ENCODE results near the gene OSTN.
"Not testable (repeated sequence)": the region's sequence is repeated elsewhere in the genome, so short reads cannot be mapped to it uniquely, and the experiment has no call there.

OSTN gene

GRCh38 chr3:191246630-191247029 lies 47.6 kb downstream of the OSTN start:
- no peaks in the 10 kb centered on the region for H3K9me3 Mint-ChIP-seq
- no peaks in the 10 kb centered on the region for H3K4me1 Mint-ChIP-seq
- peaks cover 2% of the 10 kb centered on the region for H3K27me3 Mint-ChIP-seq
- no peak overlapping the region for H3K4me3 Mint-ChIP-seq
- no peak overlapping the region for H3K27ac Mint-ChIP-seq
- H3K36me3 Mint-ChIP-seq: no peaks in the 10 kb centered on the region

GRCh38 chr3:191253089-191253799 lies 54.2 kb downstream of the OSTN start:
- Mint-ChIP-seq H3K9me3 (no peaks in the 10 kb centered on the region), H3K4me3 (no peak overlapping the region), H3K36me3 (no peaks in the 10 kb centered on the region), H3K4me1 (no peaks in the 10 kb centered on the region), H3K27me3 (no peaks in the 10 kb centered on the region), H3K27ac (no peak overlapping the region)

- Mint-ChIP-seq H3K27ac (no peak overlapping the region), H3K4me3 (no peak overlapping the region), H3K36me3 (no peaks in the 10 kb centered on the region), H3K27me3 (no peaks in the 10 kb centered on the region), H3K9me3 (no peaks in the 10 kb centered on the region), H3K4me1 (no peaks in the 10 kb centered on the region)
Observed at GRCh38 chr3:191254098-191254873, 55.2 kb downstream of the OSTN start.

GRCh38 chr3:191255156-191255555 lies 56.1 kb downstream of the OSTN start:
- no peak overlapping the region for H3K27ac Mint-ChIP-seq
- no peaks in the 10 kb centered on the region for H3K27me3 Mint-ChIP-seq
- H3K4me3 Mint-ChIP-seq: no peak overlapping the region
- H3K36me3 Mint-ChIP-seq: no peaks in the 10 kb centered on the region
- H3K9me3 Mint-ChIP-seq: no peaks in the 10 kb centered on the region
- no peaks in the 10 kb centered on the region for H3K4me1 Mint-ChIP-seq

GRCh38 chr3:191256405-191256804 lies 57.4 kb downstream of the OSTN start:
- no peaks in the 10 kb centered on the region for H3K9me3 Mint-ChIP-seq
- H3K27ac Mint-ChIP-seq: no peak overlapping the region
- H3K36me3 Mint-ChIP-seq: no peaks in the 10 kb centered on the region
- H3K27me3 Mint-ChIP-seq: no peaks in the 10 kb centered on the region
- no peak overlapping the region for H3K4me3 Mint-ChIP-seq
- no peaks in the 10 kb centered on the region for H3K4me1 Mint-ChIP-seq

- Mint-ChIP-seq H3K27ac (no peak overlapping the region), H3K4me1 (no peaks in the 10 kb centered on the region), H3K4me3 (no peak overlapping the region), H3K27me3 (no peaks in the 10 kb centered on the region), H3K9me3 (no peaks in the 10 kb centered on the region), H3K36me3 (no peaks in the 10 kb centered on the region)
Observed at GRCh38 chr3:191257286-191257685, 58.2 kb downstream of the OSTN start.

- no peak overlapping the region for H3K27ac Mint-ChIP-seq
- no peaks in the 10 kb centered on the region for H3K36me3 Mint-ChIP-seq
- H3K27me3 Mint-ChIP-seq: no peaks in the 10 kb centered on the region
- no peak overlapping the region for H3K4me3 Mint-ChIP-seq
- H3K4me1 Mint-ChIP-seq: no peaks in the 10 kb centered on the region
- no peaks in the 10 kb centered on the region for H3K9me3 Mint-ChIP-seq
Observed at GRCh38 chr3:191259486-191259885, 60.4 kb downstream of the OSTN start.

GRCh38 chr3:191260431-191261303 lies 61.6 kb downstream of the OSTN start:
- no peak overlapping the region for H3K27ac Mint-ChIP-seq
- H3K4me1 Mint-ChIP-seq: no peaks in the 10 kb centered on the region
- no peaks in the 10 kb centered on the region for H3K9me3 Mint-ChIP-seq
- no peaks in the 10 kb centered on the region for H3K36me3 Mint-ChIP-seq
- H3K4me3 Mint-ChIP-seq: no peak overlapping the region
- H3K27me3 Mint-ChIP-seq: no peaks in the 10 kb centered on the region

GRCh38 chr3:191261304-191261638 lies 62.2 kb downstream of the OSTN start:
- no peaks in the 10 kb centered on the region for H3K4me1 Mint-ChIP-seq
- H3K27ac Mint-ChIP-seq: no peak overlapping the region

GRCh38 chr3:191262650-191263049 lies 63.6 kb downstream of the OSTN start:
- Mint-ChIP-seq H3K27ac (no peak overlapping the region), H3K27me3 (no peaks in the 10 kb centered on the region), H3K9me3 (no peaks in the 10 kb centered on the region), H3K36me3 (no peaks in the 10 kb centered on the region), H3K4me1 (no peaks in the 10 kb centered on the region), H3K4me3 (no peak overlapping the region)

More at GRCh38 chr3:191261304-191261638, 62.2 kb downstream of the OSTN start:
- H3K27me3 Mint-ChIP-seq: no peaks in the 10 kb centered on the region
- H3K9me3 Mint-ChIP-seq: no peaks in the 10 kb centered on the region
- H3K4me3 Mint-ChIP-seq: no peak overlapping the region
- H3K36me3 Mint-ChIP-seq: no peaks in the 10 kb centered on the region

GRCh38 chr3:191263365-191263764 lies 64.3 kb downstream of the OSTN start:
- Mint-ChIP-seq H3K27me3 (no peaks in the 10 kb centered on the region), H3K4me3 (no peak overlapping the region), H3K9me3 (no peaks in the 10 kb centered on the region), H3K27ac (no peak overlapping the region), H3K4me1 (no peaks in the 10 kb centered on the region), H3K36me3 (no peaks in the 10 kb centered on the region)

- Mint-ChIP-seq H3K4me3 (no peak overlapping the region), H3K27ac (no peak overlapping the region), H3K4me1 (no peaks in the 10 kb centered on the region), H3K36me3 (no peaks in the 10 kb centered on the region), H3K9me3 (no peaks in the 10 kb centered on the region), H3K27me3 (no peaks in the 10 kb centered on the region)
Observed at GRCh38 chr3:191263850-191264249, 64.8 kb downstream of the OSTN start.

- Mint-ChIP-seq H3K9me3 (no peaks in the 10 kb centered on the region), H3K27ac (no peak overlapping the region), H3K4me3 (no peak overlapping the region), H3K27me3 (no peaks in the 10 kb centered on the region), H3K4me1 (no peaks in the 10 kb centered on the region), H3K36me3 (no peaks in the 10 kb centered on the region)
Observed at GRCh38 chr3:191268737-191269136, 69.7 kb downstream of the OSTN start.

GRCh38 chr3:191269289-191270085 lies 70.4 kb downstream of the OSTN start:
- Mint-ChIP-seq H3K27me3 (no peaks in the 10 kb centered on the region), H3K36me3 (no peaks in the 10 kb centered on the region), H3K27ac (no peak overlapping the region), H3K4me1 (no peaks in the 10 kb centered on the region), H3K9me3 (no peaks in the 10 kb centered on the region), H3K4me3 (no peak overlapping the region)

- H3K27ac Mint-ChIP-seq, H3K4me3 Mint-ChIP-seq: not testable (repeated sequence)
Observed at GRCh38 chr3:191275244-191275643, 76.2 kb downstream of the OSTN start.

More at GRCh38 chr3:191275244-191275643, 76.2 kb downstream of the OSTN start:
- H3K4me1 Mint-ChIP-seq, H3K36me3 Mint-ChIP-seq, H3K27me3 Mint-ChIP-seq, H3K9me3 Mint-ChIP-seq: not testable (repeated sequence)

Data from activated naive CD4-positive, alpha-beta T cell treated with anti-CD3 and anti-CD28 coated beads, Interleukin-2, amount 50 U/mL, for 24 hours (primary cell).